ENCODE measurements around the gene UNC79.
A peak's percentile ranks its signal among the peaks of the same experiment; 100 is the strongest.

UNC79 gene

DNA sequence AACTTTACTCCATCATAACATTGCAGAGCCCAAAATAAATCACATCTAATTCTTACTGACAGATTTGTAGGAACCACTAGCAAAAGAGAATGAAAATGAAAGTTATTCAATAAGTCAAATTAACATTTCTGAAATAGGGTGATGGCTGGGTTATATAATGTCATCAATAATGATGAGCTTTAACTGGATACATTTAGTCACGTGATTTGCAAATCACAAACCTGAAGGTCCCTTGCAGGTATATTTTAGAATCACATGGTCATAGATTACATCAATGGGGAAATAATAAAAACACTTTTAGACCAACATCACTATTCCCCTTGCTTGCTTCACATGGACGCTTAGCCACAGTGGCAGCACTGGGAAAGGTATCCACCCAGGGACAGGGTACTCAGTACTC lies 270.8 kb downstream of the UNC79 start:
- peaks cover 7% of the 10 kb centered on the region for H3K27me3 Mint-ChIP-seq (ENCODE audit: low read depth, poor library complexity)
- no peak overlapping the region for H3K4me3 Mint-ChIP-seq
- TF ChIP-seq, protein P1, sequence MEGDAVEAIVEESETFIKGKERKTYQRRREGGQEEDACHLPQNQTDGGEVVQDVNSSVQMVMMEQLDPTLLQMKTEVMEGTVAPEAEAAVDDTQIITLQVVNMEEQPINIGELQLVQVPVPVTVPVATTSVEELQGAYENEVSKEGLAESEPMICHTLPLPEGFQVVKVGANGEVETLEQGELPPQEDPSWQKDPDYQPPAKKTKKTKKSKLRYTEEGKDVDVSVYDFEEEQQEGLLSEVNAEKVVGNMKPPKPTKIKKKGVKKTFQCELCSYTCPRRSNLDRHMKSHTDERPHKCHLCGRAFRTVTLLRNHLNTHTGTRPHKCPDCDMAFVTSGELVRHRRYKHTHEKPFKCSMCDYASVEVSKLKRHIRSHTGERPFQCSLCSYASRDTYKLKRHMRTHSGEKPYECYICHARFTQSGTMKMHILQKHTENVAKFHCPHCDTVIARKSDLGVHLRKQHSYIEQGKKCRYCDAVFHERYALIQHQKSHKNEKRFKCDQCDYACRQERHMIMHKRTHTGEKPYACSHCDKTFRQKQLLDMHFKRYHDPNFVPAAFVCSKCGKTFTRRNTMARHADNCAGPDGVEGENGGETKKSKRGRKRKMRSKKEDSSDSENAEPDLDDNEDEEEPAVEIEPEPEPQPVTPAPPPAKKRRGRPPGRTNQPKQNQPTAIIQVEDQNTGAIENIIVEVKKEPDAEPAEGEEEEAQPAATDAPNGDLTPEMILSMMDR (IDR thresholded peaks at IDR 0.05): no peak
- no peak for DNase-seq
- no peaks in the 10 kb centered on the region for H3K4me1 Mint-ChIP-seq
- H3K36me3 Mint-ChIP-seq (ENCODE audit: low read depth): no peaks in the 10 kb centered on the region
- H3K27ac Mint-ChIP-seq: no peak overlapping the region
- peaks cover 22% of the 10 kb centered on the region for H3K9me3 Mint-ChIP-seq

DNA sequence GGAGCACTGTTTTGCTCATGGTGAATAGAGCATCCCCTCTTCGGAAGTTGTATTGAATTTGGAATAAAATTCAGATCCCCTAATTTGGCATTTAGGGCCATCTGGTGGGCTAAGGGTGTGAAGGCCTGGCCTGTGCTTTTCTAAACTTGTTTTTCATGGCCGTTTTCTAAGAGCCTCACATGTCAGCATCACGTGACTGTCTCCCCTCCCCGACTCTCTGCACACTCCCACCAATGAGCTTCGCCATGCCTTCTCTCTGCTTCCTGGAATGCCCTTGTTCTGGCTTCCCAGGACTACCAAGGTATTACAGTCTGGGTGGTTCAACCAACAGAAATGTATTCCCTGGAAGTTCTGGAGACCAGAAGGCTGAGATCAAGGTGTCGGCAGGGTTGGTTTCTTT lies 272.2 kb downstream of the UNC79 start:
- peaks cover 17% of the 10 kb centered on the region for H3K9me3 Mint-ChIP-seq
- peaks cover 7% of the 10 kb centered on the region for H3K27me3 Mint-ChIP-seq (ENCODE audit: low read depth, poor library complexity)
- no peaks in the 10 kb centered on the region for H3K36me3 Mint-ChIP-seq (ENCODE audit: low read depth)
- DNase-seq: no peak
- TF ChIP-seq, protein P1 (IDR thresholded peaks at IDR 0.05): no peak
- no peaks in the 10 kb centered on the region for H3K4me1 Mint-ChIP-seq
- no peak overlapping the region for H3K27ac Mint-ChIP-seq
- no peak overlapping the region for H3K4me3 Mint-ChIP-seq

DNA sequence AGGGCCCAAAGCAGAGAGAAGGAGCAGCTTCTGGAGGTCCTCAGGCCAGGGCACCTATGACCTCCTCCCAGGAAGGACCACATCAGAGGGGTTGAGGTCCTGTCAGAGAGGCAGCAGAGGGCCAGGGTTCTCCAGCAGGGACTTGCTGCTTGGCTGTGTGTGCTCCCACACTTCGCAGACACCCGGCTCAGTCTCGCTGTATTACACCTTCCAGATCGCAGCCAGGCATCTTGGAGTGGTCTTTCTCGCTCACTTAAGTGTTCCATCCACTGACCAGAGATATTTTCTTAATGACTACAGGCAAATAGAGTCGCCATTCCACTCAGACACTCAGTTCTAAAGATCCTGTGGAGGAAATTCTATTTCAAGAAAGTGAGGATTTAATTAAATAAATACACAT lies 273.2 kb downstream of the UNC79 start:
- no peaks in the 10 kb centered on the region for H3K4me1 Mint-ChIP-seq

DNA sequence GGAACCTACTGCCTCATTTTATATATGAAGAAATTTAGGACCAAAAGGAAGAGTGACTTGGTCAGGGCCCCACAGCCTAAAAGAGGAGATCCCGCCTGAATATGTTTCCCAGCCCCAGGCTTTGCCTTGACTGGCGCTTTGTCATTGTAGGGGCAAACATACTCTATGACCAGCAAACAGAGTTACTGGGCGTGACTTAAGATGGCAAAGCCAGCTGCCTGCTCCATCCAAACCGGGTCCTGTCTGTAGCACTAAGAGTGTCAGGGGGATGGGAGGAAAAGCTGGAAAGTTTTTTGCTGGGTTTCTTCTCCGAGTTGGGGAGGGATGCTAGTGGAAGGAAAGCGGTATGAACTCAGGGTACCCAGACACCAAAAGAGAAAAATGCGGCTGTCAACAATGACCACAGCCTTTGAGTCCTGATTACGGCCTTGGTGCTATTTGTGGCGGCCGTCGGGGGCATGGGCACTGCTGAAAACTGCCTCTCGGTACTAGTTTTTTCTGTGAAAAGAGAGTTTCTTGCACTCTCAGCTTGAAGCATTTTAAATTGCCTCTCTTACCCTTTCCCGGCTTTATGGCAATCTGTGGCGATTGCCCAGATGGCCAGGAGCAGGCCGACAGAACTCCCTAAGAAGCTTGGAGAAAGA lies 274.9 kb downstream of the UNC79 start:
- H3K27ac Mint-ChIP-seq: peak overlapping the region; percentile 15

More for the DNA sequence above, 273.2 kb downstream of the UNC79 start:
- H3K27me3 Mint-ChIP-seq (ENCODE audit: low read depth, poor library complexity): peaks cover 12% of the 10 kb centered on the region
- H3K9me3 Mint-ChIP-seq: peaks cover 12% of the 10 kb centered on the region
- no peak overlapping the region for H3K27ac Mint-ChIP-seq
- no peak overlapping the region for H3K4me3 Mint-ChIP-seq
- DNase-seq: no peak
- TF ChIP-seq, protein P1 (IDR thresholded peaks at IDR 0.05): no peak
- no peaks in the 10 kb centered on the region for H3K36me3 Mint-ChIP-seq (ENCODE audit: low read depth)

DNA sequence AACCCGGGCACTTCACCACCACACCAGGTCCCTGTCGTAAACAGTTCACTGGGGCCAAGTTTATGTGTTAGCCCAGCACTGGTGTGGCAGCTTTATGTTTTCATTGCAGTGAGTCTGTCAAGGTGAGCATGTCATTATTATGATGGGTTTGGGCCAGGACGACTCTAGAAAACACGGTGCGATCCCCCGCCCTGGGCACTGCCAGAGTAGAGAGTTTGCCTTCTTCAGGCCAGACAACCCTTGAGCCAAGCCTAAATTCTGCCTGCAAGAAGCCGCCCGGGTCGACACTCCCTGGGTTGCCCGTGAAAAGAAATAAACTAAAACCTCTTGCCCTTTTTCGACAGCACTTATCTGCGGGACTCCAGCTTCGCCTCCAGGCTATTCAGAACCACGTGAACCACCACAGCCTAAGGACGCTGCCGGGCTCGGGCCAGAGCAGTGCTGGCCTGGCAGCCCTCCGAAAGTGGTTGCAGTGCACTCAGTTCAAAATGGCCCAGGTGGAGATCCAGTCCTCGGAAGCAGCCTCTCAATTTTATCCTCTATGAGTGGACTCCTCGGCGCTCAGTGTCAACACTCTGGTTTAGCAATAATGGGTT lies 275.7 kb downstream of the UNC79 start:
- Mint-ChIP-seq H3K27ac (peak overlapping the region; percentile 15), H3K9me3 (no peaks in the 10 kb centered on the region), H3K27me3 (ENCODE audit: low read depth, poor library complexity) (peaks cover 8% of the 10 kb centered on the region), H3K36me3 (ENCODE audit: low read depth) (no peaks in the 10 kb centered on the region), H3K4me3 (no peak overlapping the region), H3K4me1 (no peaks in the 10 kb centered on the region)
- no peak for DNase-seq
- TF ChIP-seq, protein P1 (IDR thresholded peaks at IDR 0.05): no peak

More for the DNA sequence above, 274.9 kb downstream of the UNC79 start:
- Mint-ChIP-seq H3K9me3 (no peaks in the 10 kb centered on the region), H3K36me3 (ENCODE audit: low read depth) (no peaks in the 10 kb centered on the region), H3K4me3 (no peak overlapping the region), H3K27me3 (ENCODE audit: low read depth, poor library complexity) (peaks cover 8% of the 10 kb centered on the region), H3K4me1 (no peaks in the 10 kb centered on the region)
- TF ChIP-seq, protein P1 (IDR thresholded peaks at IDR 0.05): no peak
- DNase-seq: no peak

DNA sequence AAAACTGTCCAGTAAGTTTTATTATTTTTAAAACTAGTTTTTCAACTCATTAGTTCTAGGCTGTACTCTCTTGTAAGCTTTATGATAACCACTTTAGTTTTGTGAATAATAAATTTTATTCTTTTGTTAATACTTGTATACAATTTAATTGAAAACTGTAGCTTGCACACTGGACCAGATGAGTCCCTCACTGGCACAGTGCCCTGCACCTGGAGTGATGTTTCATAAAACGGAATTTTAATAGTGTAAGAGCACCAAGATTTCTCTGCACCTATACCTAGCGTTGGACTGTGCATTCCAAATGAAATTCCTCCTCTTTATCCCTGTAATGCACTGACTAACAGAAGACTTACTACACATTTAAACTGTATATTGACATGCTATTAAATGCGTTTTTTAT lies 276.7 kb downstream of the UNC79 start:
- H3K27ac Mint-ChIP-seq: no peak overlapping the region
- no peak for DNase-seq
- H3K9me3 Mint-ChIP-seq: no peaks in the 10 kb centered on the region
- no peaks in the 10 kb centered on the region for H3K4me1 Mint-ChIP-seq
- peaks cover 8% of the 10 kb centered on the region for H3K27me3 Mint-ChIP-seq (ENCODE audit: low read depth, poor library complexity)
- H3K4me3 Mint-ChIP-seq: no peak overlapping the region
- H3K36me3 Mint-ChIP-seq (ENCODE audit: low read depth): no peaks in the 10 kb centered on the region
- TF ChIP-seq, protein P1 (IDR thresholded peaks at IDR 0.05): no peak
